Mesendoderm (in vitro differentiated cells): Measurements from ENCODE around the gene BCL2.

Experiments used
- DNase-seq: peaks from one replicate; pipeline ENCODE4 v3.0.0; 2013
- H2AK5ac ChIP-seq: 2 replicates; pipeline ENCODE4 v1.6.1; 2013; ENCODE audit warnings: low read length, inconsistent platforms
- H2BK120ac ChIP-seq: 2 replicates; pipeline ENCODE4 v1.6.1; 2013; ENCODE audit warnings: low read depth, mild to moderate bottlenecking, low read length, moderate library complexity, mixed read lengths
- H2BK15ac ChIP-seq: replicated peaks from 2 replicates; pipeline ENCODE4 v1.6.1; 2013; ENCODE audit warnings: low read depth, mild to moderate bottlenecking, moderate library complexity
- H2BK5ac ChIP-seq: 2 replicates; pipeline ENCODE4 v1.6.1; 2013; ENCODE audit warnings: low read length, inconsistent platforms
- H3K18ac ChIP-seq: 2 replicates; pipeline ENCODE4 v1.6.1; 2013; ENCODE audit warnings: mild to moderate bottlenecking, low read length, mixed read lengths
- H3K23ac ChIP-seq: one replicate; pipeline ENCODE4 v1.6.1; 2013; ENCODE audit warnings: low read length
- H3K27ac ChIP-seq: 2 replicates; pipeline ENCODE4 v1.5.1; 2013; ENCODE audit warnings: low read depth, mild to moderate bottlenecking, inconsistent platforms, low read length, moderate library complexity
- H3K27me3 ChIP-seq: 2 replicates; pipeline ENCODE4 v1.6.1; 2013; ENCODE audit warnings: low read length, control low read depth, mild to moderate bottlenecking, inconsistent platforms; ENCODE audit not compliant: insufficient read depth, poor library complexity
- H3K36me3 ChIP-seq: 2 replicates; pipeline ENCODE4 v1.6.1; 2013; ENCODE audit warnings: low read length, inconsistent platforms; ENCODE audit not compliant: control insufficient read depth, insufficient read depth
- H3K4ac ChIP-seq: one replicate; pipeline ENCODE4 v1.6.1; 2013; ENCODE audit warnings: low read depth, mild to moderate bottlenecking, low read length, moderate library complexity
- H3K4me1 ChIP-seq: 2 replicates; pipeline ENCODE4 v1.6.1; 2013; ENCODE audit warnings: low read depth, low read length, inconsistent platforms; ENCODE audit not compliant: control insufficient read depth
- H3K4me2 ChIP-seq: 2 replicates; pipeline ENCODE4 v1.6.1; 2013; ENCODE audit warnings: low read length
- H3K4me3 ChIP-seq: 2 replicates; pipeline ENCODE4 v1.5.1; 2013; ENCODE audit warnings: mild to moderate bottlenecking, low read length
- H3K56ac ChIP-seq: one replicate; pipeline ENCODE4 v1.6.1; 2013; ENCODE audit warnings: low read length
- H3K79me1 ChIP-seq: 2 replicates; pipeline ENCODE4 v1.6.1; 2013; ENCODE audit warnings: low read length, inconsistent platforms
- H3K79me2 ChIP-seq: 2 replicates; pipeline ENCODE4 v1.6.1; 2013; ENCODE audit warnings: mild to moderate bottlenecking, low read length; ENCODE audit not compliant: control insufficient read depth, insufficient read depth
- H3K9ac ChIP-seq: 2 replicates; pipeline ENCODE4 v1.6.1; 2013; ENCODE audit warnings: low read length, inconsistent platforms
- H4K5ac ChIP-seq: one replicate; pipeline ENCODE4 v1.6.1; 2013; ENCODE audit warnings: low read length
- H4K8ac ChIP-seq: one replicate; pipeline ENCODE4 v1.6.1; 2013; ENCODE audit warnings: low read depth, mild to moderate bottlenecking, control low read depth, low read length, moderate library complexity
- WGBS: extraction: QIAGEN DNeasy Blood & Tissue Kit; methylation state at CpG from one replicate; pipeline ENCODE4 v1.1.7; 2013; ENCODE audit warnings: low lambda C conversion rate, missing lambda C conversion rate; ENCODE audit not compliant: insufficient coverage; ENCODE audit errors: extremely low coverage; 5-methylcytosine and 5-hydroxymethylcytosine counted together

Gene BCL2

GRCh38 chr18:63311118-63312018 lies 8.2 kb downstream of the BCL2 start:
- H3K4ac ChIP-seq: no peak overlapping the region
- no peak overlapping the region for H4K5ac ChIP-seq
- WGBS: no CpG with 5 or more reads among the region's 8 CpGs
- H2BK15ac ChIP-seq: no peak overlapping the region
- no peak overlapping the region for H3K27ac ChIP-seq
- no peaks in the 10 kb centered on the region for H3K4me1 ChIP-seq
- H3K27me3 ChIP-seq: no peaks in the 10 kb centered on the region
- H3K9ac ChIP-seq: no peak overlapping the region
- no peak overlapping the region for H4K8ac ChIP-seq
- H3K56ac ChIP-seq: no peak overlapping the region
- no peak overlapping the region for H2BK120ac ChIP-seq
- no peak overlapping the region for H2BK5ac ChIP-seq
- no peak overlapping the region for H3K18ac ChIP-seq
- H3K4me2 ChIP-seq: no peak overlapping the region
- DNase-seq: no peak
- H3K4me3 ChIP-seq: no peak overlapping the region
- H3K79me1 ChIP-seq: no peaks in the 10 kb centered on the region
- no peaks in the 10 kb centered on the region for H3K79me2 ChIP-seq
- no peaks in the 10 kb centered on the region for H3K36me3 ChIP-seq
- no peak overlapping the region for H3K23ac ChIP-seq
- H2AK5ac ChIP-seq: no peak overlapping the region

GRCh38 chr18:63309422-63309821 lies 10.1 kb downstream of the BCL2 start:
- Histone ChIP-seq H3K9ac (no peak overlapping the region), H4K8ac (no peak overlapping the region), H4K5ac (no peak overlapping the region), H3K4me2 (no peak overlapping the region), H3K23ac (no peak overlapping the region), H3K4ac (no peak overlapping the region), H2BK15ac (no peak overlapping the region), H3K79me2 (no peaks in the 10 kb centered on the region), H3K18ac (no peak overlapping the region), H2AK5ac (no peak overlapping the region), H3K36me3 (no peaks in the 10 kb centered on the region), H2BK120ac (no peak overlapping the region), H3K4me1 (no peaks in the 10 kb centered on the region), H3K4me3 (no peak overlapping the region), H3K56ac (no peak overlapping the region), H3K79me1 (no peaks in the 10 kb centered on the region), H3K27me3 (no peaks in the 10 kb centered on the region), H2BK5ac (no peak overlapping the region), H3K27ac (no peak overlapping the region)
- no CpG with 5 or more reads among the region's 5 CpGs for WGBS
- no peak for DNase-seq

- Histone ChIP-seq H3K4ac (no peak overlapping the region), H3K36me3 (no peaks in the 10 kb centered on the region), H2BK120ac (no peak overlapping the region), H3K79me1 (no peaks in the 10 kb centered on the region), H3K4me2 (no peak overlapping the region), H3K23ac (no peak overlapping the region), H2BK15ac (no peak overlapping the region), H3K27me3 (no peaks in the 10 kb centered on the region), H4K5ac (no peak overlapping the region), H3K27ac (no peak overlapping the region), H3K18ac (no peak overlapping the region), H3K4me3 (no peak overlapping the region), H4K8ac (no peak overlapping the region), H3K79me2 (no peaks in the 10 kb centered on the region), H3K9ac (no peak overlapping the region), H2AK5ac (no peak overlapping the region), H3K4me1 (no peaks in the 10 kb centered on the region), H3K56ac (no peak overlapping the region), H2BK5ac (no peak overlapping the region)
- WGBS: no CpG with 5 or more reads among the region's 2 CpGs
- no peak for DNase-seq
These were observed 11.9 kb downstream of the BCL2 start for GRCh38 chr18:63307551-63308200.

GRCh38 chr18:63306819-63307550 lies 12.6 kb downstream of the BCL2 start:
- H3K4me1 ChIP-seq: no peaks in the 10 kb centered on the region
- no peak overlapping the region for H3K4me2 ChIP-seq
- no peak overlapping the region for H3K4ac ChIP-seq
- H3K56ac ChIP-seq: no peak overlapping the region
- no peak overlapping the region for H3K9ac ChIP-seq
- no peak overlapping the region for H2BK5ac ChIP-seq
- no CpG with 5 or more reads among the region's 7 CpGs for WGBS
- no peaks in the 10 kb centered on the region for H3K79me1 ChIP-seq
- H3K27me3 ChIP-seq: no peaks in the 10 kb centered on the region
- DNase-seq: no peak
- H4K5ac ChIP-seq: no peak overlapping the region
- H3K27ac ChIP-seq: no peak overlapping the region
- H4K8ac ChIP-seq: no peak overlapping the region
- no peaks in the 10 kb centered on the region for H3K36me3 ChIP-seq
- no peaks in the 10 kb centered on the region for H3K79me2 ChIP-seq
- H3K4me3 ChIP-seq: no peak overlapping the region
- H2BK120ac ChIP-seq: no peak overlapping the region
- H2BK15ac ChIP-seq: no peak overlapping the region
- H3K23ac ChIP-seq: no peak overlapping the region
- H2AK5ac ChIP-seq: no peak overlapping the region
- no peak overlapping the region for H3K18ac ChIP-seq

GRCh38 chr18:63306249-63306648 lies 13.3 kb downstream of the BCL2 start:
- Histone ChIP-seq H2BK120ac (no peak overlapping the region), H4K8ac (no peak overlapping the region), H3K27me3 (no peaks in the 10 kb centered on the region), H3K4ac (no peak overlapping the region), H3K4me3 (no peak overlapping the region), H2BK5ac (no peak overlapping the region), H3K23ac (no peak overlapping the region), H2AK5ac (no peak overlapping the region), H3K9ac (no peak overlapping the region), H3K27ac (no peak overlapping the region), H3K4me1 (no peaks in the 10 kb centered on the region), H3K18ac (no peak overlapping the region), H3K56ac (no peak overlapping the region), H2BK15ac (no peak overlapping the region), H3K4me2 (no peak overlapping the region), H3K79me2 (no peaks in the 10 kb centered on the region), H3K79me1 (no peaks in the 10 kb centered on the region), H3K36me3 (no peaks in the 10 kb centered on the region), H4K5ac (no peak overlapping the region)
- no CpG with 5 or more reads among the region's 6 CpGs for WGBS
- no peak for DNase-seq
